ENCODE data around the gene EBF3. TPM values are rescaled to one million over a fixed set of nuclear protein-coding genes. Genes with fewer than 3 reads are reported as not detected.

EBF3 gene
- total RNA-seq, 1 donor = 14.7 TPM

GRCh38 chr10:129959544-129960480 lies 4.3 kb downstream of the EBF3 start:
- TF ChIP-seq CTCF (IDR thresholded peaks at IDR 0.05; ENCODE audit: insufficient read depth, low read length) = no peak
- peak; percentile 50 for DNase-seq (ENCODE audit: low read depth)
- peak overlapping the region; percentile 74 for H3K4me3 ChIP-seq (ENCODE audit: low read depth, low read length)

DNA sequence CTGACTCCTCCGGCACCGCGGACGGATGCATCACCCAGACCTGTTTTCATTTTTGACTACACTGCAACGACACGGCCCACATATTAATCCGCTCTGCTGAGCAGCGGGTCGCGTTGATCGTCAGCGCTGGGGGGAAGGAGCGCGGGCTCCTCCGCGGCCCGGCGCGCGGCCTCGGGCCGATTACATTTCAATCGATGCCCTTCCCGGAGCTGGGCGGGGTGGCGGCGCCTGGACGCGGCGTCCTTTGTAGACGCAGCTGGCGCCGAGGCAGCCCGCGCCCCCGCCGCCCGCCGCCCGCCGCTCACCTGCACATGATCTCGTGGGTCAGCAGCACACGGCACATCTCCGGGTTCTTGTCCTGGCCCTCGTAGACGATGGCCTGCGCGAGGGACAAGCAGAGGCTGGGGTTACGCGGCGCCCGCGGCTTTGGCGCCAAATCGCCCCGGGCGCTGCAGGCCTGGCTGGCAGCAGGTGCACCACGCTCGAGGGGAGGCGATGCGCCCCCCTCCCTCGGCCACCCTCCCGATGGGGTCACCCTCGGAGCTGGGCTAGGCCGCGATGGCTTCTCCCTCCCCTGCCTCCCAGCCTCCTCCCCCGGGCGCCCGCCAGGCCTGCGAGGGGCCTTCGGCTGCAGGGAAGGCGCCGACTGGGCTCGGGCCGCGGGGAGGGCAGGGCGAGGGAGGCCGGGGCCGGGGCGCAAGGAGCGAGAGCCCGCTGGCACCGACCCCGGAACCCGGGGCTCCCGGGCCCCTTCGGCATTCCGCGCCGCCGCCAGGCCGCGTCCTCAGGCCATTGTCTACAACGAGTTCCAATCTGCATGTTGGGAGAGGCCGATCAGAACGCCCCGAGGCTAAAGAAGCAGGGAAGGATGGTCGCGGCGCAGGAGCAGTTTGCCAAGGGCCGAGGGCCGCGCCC lies 5.2 kb downstream of the EBF3 start:
- no peak for TF ChIP-seq CTCF (IDR thresholded peaks at IDR 0.05; ENCODE audit: insufficient read depth, low read length)
- H3K4me3 ChIP-seq (ENCODE audit: low read depth, low read length) = peak overlapping the region; percentile 51
- DNase-seq (ENCODE audit: low read depth) = peak; percentile 29

GRCh38 chr10:129958148-129958628 lies 5.9 kb downstream of the EBF3 start:
- peak; percentile 19 for TF ChIP-seq CTCF (IDR thresholded peaks at IDR 0.05; ENCODE audit: insufficient read depth, low read length)
- DNase-seq (ENCODE audit: low read depth) = peak; percentile 56
- H3K4me3 ChIP-seq (ENCODE audit: low read depth, low read length) = peak overlapping the region; percentile 39

DNA sequence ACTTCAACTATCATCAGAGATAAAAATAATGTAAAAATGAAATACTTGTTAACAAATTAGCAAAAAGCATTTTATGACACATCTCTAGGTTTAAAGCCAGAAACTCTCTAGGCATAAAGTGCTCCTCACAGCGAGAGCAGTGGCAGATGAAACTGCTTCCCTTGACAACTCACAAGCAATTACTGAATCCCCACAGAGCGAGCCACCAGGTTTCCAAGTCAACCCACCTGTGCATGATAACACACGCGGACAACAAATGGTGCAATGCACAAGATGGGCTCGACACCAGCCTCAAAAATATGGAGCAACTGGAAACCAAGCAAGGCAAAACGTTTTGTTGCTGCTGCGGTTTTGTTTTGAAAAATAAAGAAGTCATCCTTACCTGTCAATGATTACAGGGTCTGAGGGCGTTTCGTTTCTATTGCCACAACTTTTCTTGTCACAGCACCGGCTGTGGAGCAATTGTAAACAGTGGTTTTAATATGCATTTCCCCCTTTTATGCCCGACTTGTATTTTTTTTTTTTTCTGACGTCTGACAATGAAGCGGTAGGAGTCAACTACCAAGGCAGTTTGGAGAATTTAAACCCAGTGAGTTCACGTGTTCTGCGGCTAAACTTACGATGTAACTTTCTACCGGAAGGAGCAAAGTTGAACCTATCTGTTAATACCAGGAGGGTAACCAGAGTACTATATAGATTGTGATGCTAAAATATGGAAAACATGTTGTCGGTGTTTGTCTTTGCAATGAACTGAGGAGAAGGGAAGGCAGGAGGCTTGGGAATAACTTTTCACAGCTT lies 7.0 kb downstream of the EBF3 start:
- DNase-seq (ENCODE audit: low read depth) = peak; percentile 25
- peak overlapping the region; percentile 25 for H3K4me3 ChIP-seq (ENCODE audit: low read depth, low read length)
- no peak for TF ChIP-seq CTCF (IDR thresholded peaks at IDR 0.05; ENCODE audit: insufficient read depth, low read length)

GRCh38 chr10:129956286-129956670 lies 7.8 kb downstream of the EBF3 start:
- no peak for TF ChIP-seq CTCF (IDR thresholded peaks at IDR 0.05; ENCODE audit: insufficient read depth, low read length)
- DNase-seq (ENCODE audit: low read depth) = no peak
- H3K4me3 ChIP-seq (ENCODE audit: low read depth, low read length) = peak overlapping the region; percentile 39

Measured in fibroblast of the aortic adventitia (primary cell).